Fibroblast of villous mesenchyme (primary cell): Measurements from ENCODE around the gene SETD6. TPM values are rescaled to one million over a fixed set of nuclear protein-coding genes. Genes with fewer than 3 reads are reported as not detected.

Source experiments
- DNase-seq: peaks from one replicate; pipeline ENCODE4 v3.0.0-alpha.2; 2010; ENCODE audit warnings: low read depth
- H3K4me3 ChIP-seq: 2 replicates; pipeline ENCODE4 v1.5.1; 2011; ENCODE audit warnings: low read depth, mild to moderate bottlenecking, low read length
- CTCF ChIP-seq: IDR thresholded peaks from 2 replicates; pipeline ENCODE4 v1.5.1; 2012; ENCODE audit warnings: low read depth, mild to moderate bottlenecking, low read length; ENCODE audit not compliant: insufficient read depth
- total RNA-seq: library from RNA; depleted of rRNA; stranded (reverse); fragments of >200 nt; gene quantifications from 2 replicates; pipeline ENCODE4 v1.2.3, GENCODE V29; 2012

The SETD6 gene
- total RNA-seq, 1 donor, result 8.2 TPM

- H3K4me3 ChIP-seq, result no peak overlapping the region
- no peak for DNase-seq
- TF ChIP-seq CTCF, result no peak
Measured at GRCh38 chr16:58474296-58474695, 41.0 kb upstream of the SETD6 start.

- no peak for DNase-seq
- TF ChIP-seq CTCF, result no peak
- no peak overlapping the region for H3K4me3 ChIP-seq
Measured at GRCh38 chr16:58475091-58475619, 40.2 kb upstream of the SETD6 start.

- no peak for TF ChIP-seq CTCF
- no peak overlapping the region for H3K4me3 ChIP-seq
- no peak for DNase-seq
Measured at GRCh38 chr16:58476791-58477190, 38.5 kb upstream of the SETD6 start.

GRCh38 chr16:58478427-58478826, 36.9 kb upstream of the SETD6 start:
- TF ChIP-seq CTCF, result no peak
- no peak overlapping the region for H3K4me3 ChIP-seq
- DNase-seq, result no peak

- no peak for TF ChIP-seq CTCF
- no peak for DNase-seq
- H3K4me3 ChIP-seq, result no peak overlapping the region
Measured at GRCh38 chr16:58481226-58481869, 34.0 kb upstream of the SETD6 start.

- DNase-seq, result no peak
- no peak for TF ChIP-seq CTCF
- H3K4me3 ChIP-seq, result no peak overlapping the region
Measured at GRCh38 chr16:58481931-58482330, 33.4 kb upstream of the SETD6 start.

- H3K4me3 ChIP-seq, result no peak overlapping the region
- no peak for DNase-seq
- TF ChIP-seq CTCF, result no peak
Measured at GRCh38 chr16:58485184-58485887, 30.0 kb upstream of the SETD6 start.
